GM13977 (cell line): ENCODE measurements around the gene FTO.

Experiments
- DNase-seq: peaks from one replicate; pipeline ENCODE4 v3.0.0; 2012; ENCODE audit warnings: low spot score
- CTCF ChIP-seq: IDR thresholded peaks from 2 replicates; pipeline ENCODE4 v1.5.1; 2012; ENCODE audit warnings: mild to moderate bottlenecking, control low read depth; ENCODE audit not compliant: insufficient read depth; ENCODE audit errors: extremely low read depth, missing control alignments
- in situ Hi-C: fragments of 300-500 bp; cut with MboI; formaldehyde crosslinking; loops from one replicate; pipeline ENCODE4 v1.12.0; 2022; ENCODE audit warnings: low sequenced_read_pairs, low pct_unique_long_range_greater_than_20kb, mixed read lengths, inconsistent platforms; ENCODE audit not compliant: unreplicated experiment

FTO gene

GRCh38 chr16:53937161-53937880, 233.4 kb downstream of the FTO start:
- no peak for DNase-seq
- in situ Hi-C loops, result no loop called here
- TF ChIP-seq CTCF, result no peak

- no peak for TF ChIP-seq CTCF
- DNase-seq, result no peak
- in situ Hi-C loops, result no loop called here
These were observed 240.1 kb downstream of the FTO start for GRCh38 chr16:53944025-53944424.

- in situ Hi-C loops, result no loop called here
- DNase-seq, result no peak
- TF ChIP-seq CTCF, result peak; percentile 67
These were observed 242.0 kb downstream of the FTO start for GRCh38 chr16:53945996-53946395.

- no peak for DNase-seq
- in situ Hi-C loops, result no loop called here
These were observed 242.9 kb downstream of the FTO start for GRCh38 chr16:53946746-53947386.

GRCh38 chr16:53947642-53948041, 243.7 kb downstream of the FTO start:
- no peak for TF ChIP-seq CTCF

More at GRCh38 chr16:53946746-53947386, 242.9 kb downstream of the FTO start:
- no peak for TF ChIP-seq CTCF

GRCh38 chr16:53948326-53948725, 244.4 kb downstream of the FTO start:
- TF ChIP-seq CTCF, result no peak
- no peak for DNase-seq
- in situ Hi-C loops, result no loop called here

More at GRCh38 chr16:53947642-53948041, 243.7 kb downstream of the FTO start:
- in situ Hi-C loops, result no loop called here
- DNase-seq, result no peak
